ENCODE results near the gene MMP25. TPM values are rescaled to one million over a fixed set of nuclear protein-coding genes. Genes with fewer than 3 reads are reported as not detected.
A peak's percentile ranks its signal among the peaks of the same experiment; 100 is the strongest.

The MMP25 gene
- polyA plus RNA-seq, 3 donors, result 0.71 to 26.6 (median 2.6) TPM

DNA sequence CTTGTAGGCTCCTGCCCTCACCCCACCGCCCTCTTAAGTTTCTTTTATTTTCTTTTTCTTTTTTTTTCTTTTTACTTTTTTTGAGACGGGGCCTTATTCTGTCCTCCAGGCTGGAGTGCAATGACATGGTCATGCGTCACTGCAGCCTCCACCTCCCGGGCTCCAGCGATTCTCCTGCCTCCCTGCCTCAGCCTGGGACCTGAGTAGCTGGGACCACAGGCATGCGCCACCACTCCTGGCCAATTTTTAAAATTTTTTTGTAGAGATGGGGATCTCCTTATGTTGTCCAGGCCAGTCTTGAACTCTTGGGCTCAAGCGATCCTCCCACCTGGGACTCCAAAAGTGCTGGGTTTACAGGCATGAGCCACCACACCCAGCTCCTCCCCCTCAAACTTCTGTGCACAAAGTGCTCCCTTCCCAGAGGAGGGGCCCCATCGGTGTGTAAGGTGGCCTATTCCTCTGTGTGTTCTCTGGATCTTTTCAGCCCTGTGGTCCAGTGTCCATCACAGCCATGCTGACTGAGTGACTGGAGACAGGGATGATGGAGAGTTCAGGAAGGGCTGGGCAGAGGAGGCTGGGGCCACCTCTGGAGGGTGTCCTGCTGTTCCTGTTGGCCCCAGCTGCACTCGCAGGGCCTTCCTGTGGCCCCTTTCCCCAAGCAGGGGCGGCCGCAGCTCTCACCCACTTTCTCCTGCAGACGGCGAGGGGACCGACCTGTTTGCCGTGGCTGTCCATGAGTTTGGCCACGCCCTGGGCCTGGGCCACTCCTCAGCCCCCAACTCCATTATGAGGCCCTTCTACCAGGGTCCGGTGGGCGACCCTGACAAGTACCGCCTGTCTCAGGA is 10.2 kb downstream of the MMP25 start:
- peaks cover 3 to 6% (median 4%) of the 10 kb centered on the region in 3 donors for H3K27me3 Mint-ChIP-seq (ENCODE audit: low read depth in 3 of 3)
- Histone ChIP-seq H3K4me1 (ENCODE audit: control insufficient read depth in 1 of 2, insufficient read depth in 2 of 2, low read length in 2 of 2) (peaks cover 73 to 86% of the 10 kb centered on the region in 2 donors), H3K4me3 (replicated peaks in 1 of 3; ENCODE audit: low read depth in 2 of 3, low read length in 3 of 3) (no peak overlapping the region), H3K36me3 (replicated peaks in 1 of 2; ENCODE audit: control insufficient read depth in 1 of 2, insufficient read depth in 2 of 2, low read length in 2 of 2) (no peaks in the 10 kb centered on the region), H3K79me2 (ENCODE audit: insufficient read depth, low read length) (no peaks in the 10 kb centered on the region), H3K27me3 (ENCODE audit: control insufficient read depth in 2 of 2, insufficient read depth in 2 of 2, low read length in 2 of 2) (no peaks in the 10 kb centered on the region), H2AFZ (ENCODE audit: insufficient read depth, low read depth, low read length, poor library complexity, severe bottlenecking) (no peak overlapping the region), H3K9ac (ENCODE audit: insufficient read depth, low read length, poor library complexity, severe bottlenecking) (no peak overlapping the region), H3K9me3 (replicated peaks in 1 of 2; ENCODE audit: control insufficient read depth in 1 of 2, insufficient read depth in 1 of 2, low read length in 2 of 2) (no peaks in the 10 kb centered on the region), H4K20me1 (ENCODE audit: insufficient read depth, low read length) (no peaks in the 10 kb centered on the region), H3K27ac (ENCODE audit: low read depth in 1 of 2, low read length in 2 of 2) (no peak overlapping the region), H3K4me2 (replicated peaks; ENCODE audit: extremely low read depth, low read length, poor library complexity, severe bottlenecking) (no peak overlapping the region)
- DNase-seq, result no peak
- H3K9me3 Mint-ChIP-seq, result no peaks in the 10 kb centered on the region
- H3K4me3 Mint-ChIP-seq, result no peak overlapping the region
- peaks cover 15 to 28% of the 10 kb centered on the region in 2 donors for H3K36me3 Mint-ChIP-seq
- H3K27ac Mint-ChIP-seq, result peak overlapping the region in 3 of 7 donors; percentile 13 to 48 (median 42)
- intact Hi-C loops (cut with micrococcal nuclease), result loop anchor here in 1 of 2 donors (5.0 kb wide), 1 partner anchor 71 kb away; no protein-coding TSS in a partner anchor
- 71% methylated on average over 9 of the region's 19 CpGs for WGBS (ENCODE audit: insufficient coverage)
- TF ChIP-seq, protein P1, sequence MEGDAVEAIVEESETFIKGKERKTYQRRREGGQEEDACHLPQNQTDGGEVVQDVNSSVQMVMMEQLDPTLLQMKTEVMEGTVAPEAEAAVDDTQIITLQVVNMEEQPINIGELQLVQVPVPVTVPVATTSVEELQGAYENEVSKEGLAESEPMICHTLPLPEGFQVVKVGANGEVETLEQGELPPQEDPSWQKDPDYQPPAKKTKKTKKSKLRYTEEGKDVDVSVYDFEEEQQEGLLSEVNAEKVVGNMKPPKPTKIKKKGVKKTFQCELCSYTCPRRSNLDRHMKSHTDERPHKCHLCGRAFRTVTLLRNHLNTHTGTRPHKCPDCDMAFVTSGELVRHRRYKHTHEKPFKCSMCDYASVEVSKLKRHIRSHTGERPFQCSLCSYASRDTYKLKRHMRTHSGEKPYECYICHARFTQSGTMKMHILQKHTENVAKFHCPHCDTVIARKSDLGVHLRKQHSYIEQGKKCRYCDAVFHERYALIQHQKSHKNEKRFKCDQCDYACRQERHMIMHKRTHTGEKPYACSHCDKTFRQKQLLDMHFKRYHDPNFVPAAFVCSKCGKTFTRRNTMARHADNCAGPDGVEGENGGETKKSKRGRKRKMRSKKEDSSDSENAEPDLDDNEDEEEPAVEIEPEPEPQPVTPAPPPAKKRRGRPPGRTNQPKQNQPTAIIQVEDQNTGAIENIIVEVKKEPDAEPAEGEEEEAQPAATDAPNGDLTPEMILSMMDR (IDR thresholded peaks at IDR 0.05), result no peak
- peaks cover 61% of the 10 kb centered on the region for H3K4me1 Mint-ChIP-seq

GRCh38 chr16:3057181-3058138 is 11.1 kb downstream of the MMP25 start:
- no peak for DNase-seq
- TF ChIP-seq, protein P1 (IDR thresholded peaks at IDR 0.05), result no peak
- no peaks in the 10 kb centered on the region for H3K79me2 ChIP-seq (ENCODE audit: insufficient read depth, low read length)
- peak overlapping the region in 3 of 7 donors; percentile 12 to 48 (median 13) for H3K27ac Mint-ChIP-seq
- H3K27me3 Mint-ChIP-seq (ENCODE audit: low read depth in 3 of 3), result peaks cover 0 to 6% (median 3%) of the 10 kb centered on the region in 3 donors
- H3K36me3 Mint-ChIP-seq, result peaks cover 11 to 24% of the 10 kb centered on the region in 2 donors
- H3K4me1 ChIP-seq (ENCODE audit: control insufficient read depth in 1 of 2, insufficient read depth in 2 of 2, low read length in 2 of 2), result peaks cover 74 to 86% of the 10 kb centered on the region in 2 donors
- peaks cover 61% of the 10 kb centered on the region for H3K4me1 Mint-ChIP-seq
- 100% methylated on average over 1 of the region's 22 CpGs for WGBS (ENCODE audit: insufficient coverage)
- no peak overlapping the region for H3K9ac ChIP-seq (ENCODE audit: insufficient read depth, low read length, poor library complexity, severe bottlenecking)
- no peaks in the 10 kb centered on the region for H4K20me1 ChIP-seq (ENCODE audit: insufficient read depth, low read length)
- H2AFZ ChIP-seq (ENCODE audit: insufficient read depth, low read depth, low read length, poor library complexity, severe bottlenecking), result no peak overlapping the region
- no peaks in the 10 kb centered on the region for H3K36me3 ChIP-seq (replicated peaks in 1 of 2; ENCODE audit: control insufficient read depth in 1 of 2, insufficient read depth in 2 of 2, low read length in 2 of 2)
- H3K4me3 Mint-ChIP-seq, result no peak overlapping the region
- H3K27ac ChIP-seq (ENCODE audit: low read depth in 1 of 2, low read length in 2 of 2), result no peak overlapping the region
- intact Hi-C loops (cut with micrococcal nuclease), result loop anchor here (2.0 to 5.0 kb wide), 2 partner anchors 70 to 71 kb away; no protein-coding TSS in a partner anchor
- no peaks in the 10 kb centered on the region for H3K9me3 ChIP-seq (replicated peaks in 1 of 2; ENCODE audit: control insufficient read depth in 1 of 2, insufficient read depth in 1 of 2, low read length in 2 of 2)
- peak overlapping the region in 1 of 3 experiments; percentile 88 for H3K4me3 ChIP-seq (replicated peaks in 1 of 3; ENCODE audit: low read depth in 2 of 3, low read length in 3 of 3)
- H3K9me3 Mint-ChIP-seq, result no peaks in the 10 kb centered on the region
- no peaks in the 10 kb centered on the region for H3K27me3 ChIP-seq (ENCODE audit: control insufficient read depth in 2 of 2, insufficient read depth in 2 of 2, low read length in 2 of 2)
- H3K4me2 ChIP-seq (replicated peaks; ENCODE audit: extremely low read depth, low read length, poor library complexity, severe bottlenecking), result peak overlapping the region; percentile 100
